Kidney tubule cell (primary cell): ENCODE data around the gene OR1F1.

Source experiments
- DNase-seq: peaks from one replicate; pipeline ENCODE4 v3.0.0-alpha.2; 2018; ENCODE audit warnings: low spot score

Gene OR1F1

DNA sequence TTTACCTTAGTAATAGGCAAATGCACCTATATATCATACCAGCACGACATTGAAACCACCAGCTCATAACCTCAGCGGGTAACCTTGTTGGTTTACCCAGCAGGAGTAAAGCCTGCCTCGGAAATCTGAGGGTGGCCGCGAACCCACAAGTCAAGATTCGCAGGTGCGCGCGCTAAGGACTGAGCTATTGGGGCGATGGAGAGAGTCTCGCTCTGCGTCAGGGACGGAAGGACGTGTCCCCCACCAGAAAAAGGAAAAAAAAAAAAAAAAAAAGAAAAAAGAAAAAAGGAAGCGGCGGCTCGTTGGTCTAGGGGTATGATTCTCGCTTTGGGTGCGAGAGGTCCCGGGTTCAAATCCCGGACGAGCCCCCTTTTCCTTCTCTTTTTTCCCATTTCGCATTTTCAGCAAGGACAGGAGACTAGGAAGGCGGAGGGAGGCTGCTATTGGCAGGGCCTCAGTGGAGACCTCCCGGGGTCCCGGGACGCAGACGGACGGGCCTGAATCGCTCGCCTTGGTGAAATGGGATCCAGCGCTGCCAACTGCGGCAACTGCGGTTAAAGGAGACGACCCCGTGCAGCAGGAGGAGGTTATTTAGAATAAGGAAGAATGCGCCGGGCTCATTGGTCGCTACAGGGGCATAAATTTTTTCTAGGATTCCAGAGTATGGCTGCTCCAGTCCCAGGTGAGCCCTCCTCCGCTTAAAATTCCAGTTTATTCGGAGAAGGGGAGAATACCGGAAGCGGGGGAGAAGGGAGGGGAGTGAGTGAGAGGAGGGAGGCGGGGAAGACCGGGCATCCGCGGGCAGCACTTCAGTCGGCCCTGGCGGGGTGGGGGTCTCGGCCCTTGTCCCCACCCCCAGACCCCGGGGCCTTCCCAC lies at the start of gene OR1F1:
Gene OR1F1, plus strand, starts transcription at position 407 of the 877 bp plus-strand sequence.
- DNase-seq = peak; percentile 87

DNA sequence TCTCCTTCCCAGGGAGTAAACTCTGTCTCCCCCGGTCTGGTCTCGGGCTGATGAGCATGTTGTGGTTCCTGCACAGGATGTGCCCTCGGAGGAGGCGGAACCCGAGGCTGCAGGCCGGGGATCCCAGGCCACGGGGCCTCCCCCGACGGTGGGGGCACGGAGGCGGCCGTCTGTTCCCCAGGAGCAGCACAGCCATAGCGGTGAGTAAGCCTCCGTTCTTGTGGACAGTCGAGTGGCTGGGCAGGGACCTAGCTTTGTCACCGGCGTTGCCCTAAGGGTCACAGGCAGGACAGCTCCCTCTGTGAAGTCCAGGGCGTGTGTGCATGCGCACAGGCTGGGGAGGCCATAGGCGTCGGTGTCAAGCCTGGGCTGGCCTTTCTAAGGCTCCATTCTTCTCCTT lies 49.7 kb upstream of the OR1F1 start:
- no peak for DNase-seq

DNA sequence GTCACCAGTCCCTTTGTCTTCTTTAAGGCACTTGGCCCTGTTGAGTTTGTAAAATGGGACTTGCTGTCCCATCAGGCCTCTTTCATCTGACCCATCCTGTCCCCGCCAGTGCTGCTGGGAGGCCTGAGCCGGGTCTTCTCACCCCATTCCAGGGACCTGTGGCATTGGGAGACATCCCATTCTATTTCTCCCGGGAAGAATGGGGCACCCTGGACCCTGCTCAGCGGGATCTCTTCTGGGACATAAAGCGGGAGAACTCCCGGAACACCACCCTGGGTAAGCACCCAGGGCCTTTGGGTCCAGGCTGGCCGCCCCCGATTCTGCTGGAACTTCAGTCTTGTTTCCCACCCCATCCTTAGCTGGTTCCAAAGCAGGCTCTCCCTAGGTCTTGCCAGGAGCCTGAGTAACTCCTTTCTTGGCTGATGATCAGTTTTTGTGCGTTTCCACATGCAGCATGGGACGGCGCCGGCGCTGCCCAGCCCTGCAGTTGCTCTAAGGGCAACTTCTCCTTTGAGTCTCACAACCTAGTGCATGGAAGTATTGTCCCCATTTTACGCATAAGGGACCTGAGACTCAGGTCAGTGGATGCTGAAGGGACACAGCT lies 49.1 kb upstream of the OR1F1 start:
- no peak for DNase-seq

DNA sequence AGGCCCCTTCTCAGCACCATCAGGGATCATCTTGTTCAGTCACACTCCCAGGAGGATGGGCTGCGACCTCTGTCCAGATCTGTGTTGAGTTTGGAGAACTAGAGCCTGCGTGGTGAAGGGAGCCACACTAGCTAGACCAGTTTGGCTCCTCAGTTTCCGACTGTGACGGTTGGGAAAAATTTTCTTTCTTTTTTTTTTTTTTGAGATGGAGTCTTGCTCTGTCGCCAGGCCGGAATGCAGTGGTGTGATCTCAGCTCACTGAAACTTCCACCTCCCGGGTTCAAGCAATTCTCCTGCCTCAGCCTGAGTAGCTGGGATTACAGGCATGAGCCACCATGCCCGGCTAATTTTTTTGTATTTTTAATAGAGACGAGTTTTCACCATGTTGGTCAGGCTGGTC lies 48.4 kb upstream of the OR1F1 start:
- DNase-seq = peak; percentile 54

DNA sequence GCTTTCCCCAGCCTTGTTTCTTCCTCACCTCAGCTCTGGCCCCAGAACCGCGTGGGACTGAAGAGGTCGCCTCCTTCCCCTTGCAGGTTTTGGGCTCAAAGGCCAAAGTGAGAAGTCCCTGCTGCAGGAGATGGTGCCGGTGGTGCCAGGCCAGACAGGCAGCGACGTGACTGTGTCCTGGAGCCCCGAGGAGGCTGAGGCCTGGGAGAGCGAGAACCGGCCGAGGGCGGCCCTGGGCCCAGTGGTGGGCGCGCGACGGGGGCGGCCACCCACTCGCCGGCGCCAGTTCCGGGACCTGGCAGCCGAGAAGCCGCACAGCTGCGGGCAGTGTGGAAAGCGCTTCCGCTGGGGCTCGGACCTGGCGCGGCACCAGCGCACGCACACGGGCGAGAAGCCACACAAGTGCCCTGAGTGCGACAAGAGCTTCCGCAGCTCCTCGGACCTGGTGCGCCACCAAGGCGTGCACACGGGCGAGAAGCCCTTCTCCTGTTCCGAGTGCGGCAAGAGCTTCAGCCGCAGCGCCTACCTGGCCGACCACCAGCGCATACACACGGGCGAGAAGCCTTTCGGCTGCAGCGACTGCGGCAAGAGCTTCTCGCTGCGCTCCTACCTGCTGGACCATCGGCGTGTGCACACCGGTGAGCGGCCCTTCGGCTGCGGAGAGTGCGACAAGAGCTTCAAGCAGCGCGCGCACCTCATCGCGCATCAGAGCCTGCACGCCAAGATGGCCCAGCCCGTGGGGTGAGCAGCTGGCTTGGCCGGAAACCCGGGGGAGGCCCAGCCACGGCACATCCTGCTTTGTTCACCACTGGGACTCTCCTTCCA lies 47.2 kb upstream of the OR1F1 start:
- no peak for DNase-seq

DNA sequence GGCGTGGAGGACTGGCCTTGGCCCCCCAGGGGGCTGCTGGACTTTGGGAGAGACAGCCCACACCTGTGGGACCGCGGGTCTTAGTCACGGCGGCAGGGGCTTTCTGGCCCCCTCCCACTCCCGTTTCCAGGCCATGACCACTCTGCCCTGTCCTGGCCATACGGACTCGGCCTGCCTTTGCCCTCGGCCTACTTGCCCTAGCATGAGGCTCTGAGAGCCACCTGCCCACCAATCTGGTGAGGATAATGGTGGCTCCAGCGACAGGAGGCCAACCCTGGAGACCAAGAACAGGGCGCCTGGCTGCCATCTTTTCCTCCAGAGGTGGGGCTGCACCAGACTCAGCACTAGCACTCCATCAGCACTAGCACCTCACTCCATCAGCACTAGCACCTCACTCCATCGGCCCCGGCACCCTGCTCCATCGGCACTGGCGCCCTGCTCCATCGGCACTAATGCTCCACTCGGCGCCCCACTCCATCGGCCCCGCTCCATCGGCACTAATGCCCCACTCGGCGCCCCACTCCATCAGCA lies 46.2 kb upstream of the OR1F1 start:
- DNase-seq = no peak

DNA sequence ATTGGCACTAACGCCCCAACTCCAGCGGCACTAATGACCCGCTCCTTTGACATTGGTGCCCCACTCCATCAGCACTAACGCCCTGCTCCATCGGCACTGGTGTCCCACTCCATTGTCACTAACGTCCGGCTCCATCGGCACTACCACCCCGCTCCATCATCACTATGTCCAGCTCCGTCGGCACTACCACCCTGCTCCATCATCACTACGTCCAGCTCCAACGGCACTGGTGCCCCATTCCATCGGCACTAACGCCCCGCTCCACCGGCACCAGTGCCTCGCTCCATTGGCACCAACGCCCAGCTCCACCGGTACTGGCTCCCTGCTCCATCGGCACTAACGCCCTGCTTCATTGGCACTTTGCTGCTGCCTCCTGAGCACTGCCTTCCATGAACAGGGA lies 45.7 kb upstream of the OR1F1 start:
- DNase-seq = no peak

DNA sequence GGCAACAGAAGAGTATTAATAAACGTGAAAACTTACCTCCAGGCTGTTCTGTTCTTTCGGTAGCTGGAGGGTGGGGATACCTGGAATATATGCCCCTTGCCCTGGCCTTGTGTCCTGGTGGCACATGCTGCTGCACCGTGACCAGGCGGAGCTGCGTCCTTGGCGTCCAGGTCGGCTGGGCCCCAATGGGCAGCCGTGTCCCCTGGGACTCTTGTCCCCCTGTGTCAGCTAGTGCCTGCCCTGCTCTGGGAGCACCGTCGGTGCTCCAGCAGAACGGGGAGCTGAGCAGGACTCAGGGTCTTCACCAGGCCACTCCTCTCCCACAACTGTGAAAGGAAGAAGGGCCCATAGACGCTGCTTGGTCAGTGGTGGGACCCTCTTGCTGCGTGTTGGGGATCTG lies 45.2 kb upstream of the OR1F1 start:
- no peak for DNase-seq

DNA sequence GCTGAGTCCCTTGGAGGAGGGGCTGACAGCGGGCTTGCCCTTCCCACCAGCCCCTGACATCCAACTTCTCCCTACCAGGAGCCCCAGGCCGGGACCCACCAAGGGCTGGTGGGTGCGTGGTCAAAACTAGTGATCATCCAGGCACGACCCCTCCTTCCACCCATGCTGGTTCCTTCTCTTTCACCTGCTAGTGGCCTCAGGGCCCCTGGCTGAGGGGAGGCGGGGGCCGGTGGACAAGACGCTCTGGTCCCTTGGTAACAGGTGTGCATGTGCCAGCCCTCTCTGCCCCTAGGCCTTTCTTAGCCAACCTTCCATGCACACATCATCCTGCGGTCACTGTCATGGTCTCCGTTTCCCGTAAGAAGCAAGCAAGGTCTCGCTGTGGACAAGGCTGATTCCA lies 44.8 kb upstream of the OR1F1 start:
- DNase-seq = no peak

DNA sequence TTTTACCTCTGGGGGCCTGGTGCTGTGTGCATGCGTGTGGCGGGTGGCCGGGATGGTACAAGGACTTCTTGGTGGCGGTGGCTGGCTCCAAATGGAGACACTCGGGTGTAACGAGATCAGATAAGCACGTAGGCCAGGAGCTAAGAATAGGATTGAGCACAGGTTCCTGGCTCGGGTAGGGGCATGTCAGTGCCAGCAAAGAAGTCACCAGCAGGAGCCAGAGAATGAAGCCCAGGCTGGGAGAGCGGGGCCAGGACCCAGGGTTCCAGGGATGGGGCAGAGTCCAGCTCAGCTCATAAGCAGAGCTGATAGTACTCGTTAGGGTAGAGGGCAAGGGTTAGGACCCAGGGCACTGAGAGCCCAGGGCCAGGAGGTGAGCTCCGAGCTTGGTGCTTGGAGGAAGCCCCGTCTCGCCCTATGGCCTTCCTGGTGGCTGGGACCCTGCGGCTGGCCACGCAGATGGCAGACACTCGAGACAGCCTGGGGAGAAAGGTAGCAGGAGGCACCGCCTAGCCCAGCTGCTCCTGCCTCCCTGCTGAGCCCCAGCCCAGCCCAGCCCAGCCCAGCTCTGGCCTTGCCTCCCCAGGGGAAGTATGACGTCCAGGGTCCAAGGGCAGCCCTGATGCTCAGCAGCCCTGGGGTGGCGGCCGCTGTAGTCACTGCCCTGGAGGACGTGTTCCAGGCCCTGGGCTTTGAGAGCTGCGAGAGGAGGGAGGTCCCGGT lies 44.2 kb upstream of the OR1F1 start:
- DNase-seq = no peak

DNA sequence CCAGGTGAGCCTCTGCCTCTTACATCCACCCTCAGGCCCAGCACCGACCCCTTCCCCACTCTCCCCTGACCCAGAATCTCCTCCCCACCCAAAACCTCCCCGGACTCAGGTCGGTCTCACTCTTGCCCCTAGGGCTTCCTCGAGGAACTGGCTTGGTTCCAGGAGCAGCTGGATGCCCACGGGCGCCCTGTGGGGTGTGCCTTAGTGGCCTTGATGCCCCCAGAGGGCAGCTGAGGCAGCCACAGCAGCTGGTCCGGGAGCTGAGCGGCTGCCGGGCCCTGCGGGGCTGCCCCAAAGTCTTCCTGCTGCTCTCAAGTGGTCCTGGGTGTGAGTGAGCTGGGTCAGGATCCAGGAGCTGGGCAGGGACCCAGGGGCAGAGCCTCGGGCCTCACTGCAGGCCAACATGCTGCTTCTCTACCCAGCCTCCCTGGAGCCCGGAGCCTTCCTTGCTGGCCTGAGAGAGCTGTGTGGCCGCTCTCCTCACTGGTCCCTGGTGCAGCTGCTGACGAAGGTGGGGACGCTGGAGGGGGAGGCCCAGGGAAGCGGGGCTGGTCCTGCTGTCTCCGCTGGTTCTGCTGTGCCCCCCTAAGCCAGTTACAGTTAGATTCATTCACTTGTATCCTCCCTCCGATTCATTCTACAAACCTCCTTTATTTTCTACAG lies 43.6 kb upstream of the OR1F1 start:
- no peak for DNase-seq

DNA sequence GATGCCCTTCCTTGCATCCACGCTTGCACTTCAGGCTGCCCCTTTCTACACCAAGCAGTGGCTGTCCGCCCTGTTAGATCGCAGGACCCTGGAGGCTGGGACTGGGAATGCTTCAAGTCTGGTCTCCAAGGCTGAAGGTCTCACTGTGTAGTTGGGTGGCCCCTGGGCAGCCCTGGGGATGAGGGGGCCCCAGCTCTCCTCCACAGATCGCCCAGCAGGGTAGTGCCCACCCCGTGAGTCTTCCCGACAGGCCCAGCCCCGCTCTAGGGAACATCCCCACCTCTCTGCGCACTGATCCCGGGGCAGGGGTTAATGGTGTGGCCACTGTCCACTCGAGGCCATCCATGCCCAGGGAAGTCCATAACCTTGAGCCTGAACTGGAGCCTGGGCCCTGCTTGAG lies 42.9 kb upstream of the OR1F1 start:
- DNase-seq = no peak

DNA sequence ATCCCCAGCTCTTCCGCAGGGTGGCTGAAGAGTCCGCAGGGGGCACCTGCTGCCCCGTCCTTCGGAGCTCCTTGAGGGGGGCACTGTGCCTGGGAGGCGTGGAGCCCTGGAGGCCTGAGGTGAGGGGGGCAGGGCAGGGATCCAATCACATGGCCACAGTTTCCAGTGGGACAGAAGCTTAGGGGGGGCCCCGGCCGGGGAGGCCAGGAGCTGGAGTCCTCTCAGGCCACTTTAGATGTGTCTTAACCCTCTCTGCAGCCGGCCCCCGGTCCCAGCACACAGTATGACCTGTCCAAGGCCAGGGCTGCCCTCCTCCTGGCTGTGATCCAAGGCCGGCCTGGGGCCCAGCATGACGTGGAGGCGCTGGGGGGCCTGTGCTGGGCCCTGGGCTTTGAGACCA lies 42.3 kb upstream of the OR1F1 start:
- DNase-seq = no peak

DNA sequence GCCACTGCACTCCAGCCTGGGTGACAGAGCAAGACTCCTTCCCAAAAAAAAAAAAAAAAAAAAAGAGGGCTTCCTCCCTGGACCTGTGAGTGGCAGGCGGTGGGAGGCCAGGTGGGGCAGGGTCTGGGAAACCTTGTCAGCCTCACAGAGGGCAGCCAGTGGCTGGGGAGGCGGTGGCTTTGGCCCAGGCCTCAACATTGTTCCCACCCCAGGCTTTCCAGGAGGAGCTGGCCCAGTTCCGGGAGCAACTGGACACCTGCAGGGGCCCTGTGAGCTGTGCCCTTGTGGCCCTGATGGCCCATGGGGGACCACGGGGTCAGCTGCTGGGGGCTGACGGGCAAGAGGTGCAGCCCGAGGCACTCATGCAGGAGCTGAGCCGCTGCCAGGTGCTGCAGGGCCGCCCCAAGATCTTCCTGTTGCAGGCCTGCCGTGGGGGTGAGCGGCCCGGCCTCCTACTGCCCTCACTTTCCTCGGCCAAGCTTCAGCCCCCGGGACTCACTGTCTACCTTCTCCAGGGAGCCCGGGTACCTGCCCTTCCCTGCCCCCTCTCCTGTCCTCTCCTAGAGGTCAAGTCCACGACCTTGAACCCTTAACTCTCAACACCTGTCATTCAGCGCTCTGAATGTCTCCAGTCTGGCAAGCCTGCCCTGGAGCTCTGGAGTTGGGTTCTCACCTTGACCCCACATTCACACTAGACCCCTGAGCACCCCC lies 40.8 kb upstream of the OR1F1 start:
- DNase-seq = no peak

DNA sequence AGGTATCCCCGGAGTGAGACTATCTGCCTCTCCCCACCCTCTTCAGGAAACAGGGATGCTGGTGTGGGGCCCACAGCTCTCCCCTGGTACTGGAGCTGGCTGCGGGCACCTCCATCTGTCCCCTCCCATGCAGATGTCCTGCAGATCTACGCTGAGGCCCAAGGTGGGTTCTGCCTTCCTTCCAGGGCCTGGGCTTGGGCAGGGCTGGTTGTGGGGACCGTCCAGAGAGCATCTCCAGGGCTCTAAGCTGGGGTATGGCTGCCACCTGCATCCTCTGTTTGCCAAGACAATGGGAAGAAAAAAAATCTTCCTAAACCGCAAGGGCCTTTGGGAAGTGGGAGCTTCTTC lies 40.3 kb upstream of the OR1F1 start:
- no peak for DNase-seq

DNA sequence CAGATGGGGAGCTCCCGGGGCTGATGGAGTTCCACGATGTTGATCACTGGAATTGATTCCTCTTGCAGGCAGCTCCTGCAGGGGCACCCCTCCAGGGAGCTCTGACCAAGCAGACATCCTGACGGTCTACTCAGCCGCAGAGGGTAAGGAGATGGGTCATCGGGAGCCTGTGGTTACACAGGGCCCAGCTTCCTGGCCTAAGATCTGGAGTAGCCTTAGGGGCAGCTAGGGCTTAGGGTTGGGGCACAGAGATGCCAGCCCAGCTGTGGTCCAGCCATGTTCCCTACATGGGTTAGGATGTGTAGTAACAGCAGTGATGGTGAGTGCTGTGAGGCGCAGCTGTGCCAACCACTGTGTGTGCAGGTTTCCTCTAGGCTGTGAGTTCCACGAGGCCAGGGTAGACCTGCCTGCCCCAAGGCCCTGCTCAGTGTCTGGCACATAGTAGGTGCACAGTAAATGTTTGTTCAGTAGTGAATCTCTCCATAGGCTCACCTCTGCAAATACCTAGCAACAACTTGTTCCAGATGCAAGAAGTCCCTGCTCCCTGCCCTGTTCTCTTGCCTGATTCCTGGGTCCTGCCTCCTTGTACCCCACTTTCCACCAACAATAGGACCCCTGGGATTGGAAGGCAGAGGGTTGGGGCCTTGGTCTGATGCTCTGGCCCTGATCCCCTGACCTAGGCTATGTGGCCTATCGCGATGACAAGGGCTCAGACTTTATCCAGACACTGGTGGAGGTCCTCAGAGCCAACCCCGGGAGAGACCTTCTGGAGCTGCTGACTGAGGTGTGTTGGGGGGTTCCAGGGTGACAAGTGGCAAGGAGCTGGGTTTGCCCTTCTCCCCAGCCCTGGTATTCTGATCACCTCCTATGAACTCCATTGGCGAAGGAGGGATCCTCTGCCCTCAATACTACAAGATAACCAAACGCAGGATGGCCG lies 39.5 kb upstream of the OR1F1 start:
- DNase-seq = no peak

DNA sequence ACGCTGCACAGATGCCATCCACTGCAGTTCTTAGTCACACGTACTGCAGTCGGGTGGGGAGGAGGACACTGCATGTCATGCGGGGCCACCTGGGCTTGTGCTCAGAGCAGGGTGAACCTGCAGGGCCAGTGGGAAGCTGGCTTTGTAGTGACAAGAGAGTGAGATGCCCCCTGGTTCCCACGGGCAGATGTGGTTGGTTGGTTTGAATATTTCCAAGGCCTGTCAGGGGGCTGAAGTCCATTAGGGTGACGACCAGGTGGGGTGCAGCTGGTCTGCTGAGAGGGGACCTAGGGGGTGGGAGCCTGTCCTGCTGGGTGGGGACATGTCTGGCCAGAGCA lies 38.8 kb upstream of the OR1F1 start:
- no peak for DNase-seq

DNA sequence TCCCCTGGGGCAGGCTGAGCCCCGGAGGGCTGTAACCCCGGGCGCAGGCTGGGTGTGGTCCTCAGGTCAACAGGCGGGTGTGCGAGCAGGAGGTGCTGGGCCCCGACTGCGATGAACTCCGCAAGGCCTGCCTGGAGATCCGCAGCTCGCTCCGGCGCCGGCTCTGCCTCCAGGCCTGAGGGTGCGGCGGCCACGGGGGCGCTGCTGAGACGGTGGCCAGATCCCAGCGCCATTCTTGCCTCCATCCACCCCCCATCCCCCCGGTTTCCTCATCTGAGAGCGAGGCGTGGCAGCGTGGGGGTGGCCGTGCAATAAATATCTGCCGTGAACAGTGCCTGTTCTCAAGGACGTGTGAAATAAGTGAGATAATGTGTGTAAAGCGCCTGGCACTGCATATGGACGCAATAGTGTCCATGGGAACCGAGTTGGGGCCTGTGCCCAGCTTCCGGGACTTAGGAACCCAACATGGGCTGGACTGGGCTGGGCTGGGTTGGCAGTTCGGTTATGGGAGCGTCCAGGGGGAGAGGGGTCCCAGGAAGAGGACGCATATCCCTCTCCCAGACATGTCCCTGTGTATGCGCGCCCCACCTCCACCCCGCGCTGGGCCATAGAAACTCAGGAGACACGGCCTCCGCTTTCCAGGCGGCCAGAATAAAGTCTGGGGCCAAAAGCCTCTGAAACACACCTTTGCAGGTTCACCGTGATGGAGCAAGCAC lies 38.2 kb upstream of the OR1F1 start:
- peak; percentile 72 for DNase-seq
